ENCODE measurements around the gene NRBP1.

DNA sequence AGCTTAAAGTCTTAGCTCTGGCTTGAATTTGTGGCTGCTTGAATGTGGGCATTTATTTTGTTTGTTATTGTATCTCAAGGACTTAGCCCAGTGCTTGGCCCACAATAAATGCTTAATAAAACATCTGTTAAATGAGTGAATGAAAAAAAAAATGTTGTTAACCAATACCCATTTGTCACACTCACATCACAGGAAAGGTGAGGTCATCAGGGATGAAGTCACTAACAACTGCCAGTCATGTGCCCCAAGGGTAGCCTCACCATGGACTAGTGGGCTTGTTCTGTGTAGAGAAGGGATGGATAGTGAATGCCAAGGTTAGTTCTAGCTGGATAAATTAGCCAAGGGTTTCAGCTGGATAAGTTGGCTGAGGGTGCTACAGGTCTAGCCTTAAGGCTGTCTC, 3.0 kb downstream of the NRBP1 start:
- TF ChIP-seq POLR2AphosphoS5 (IDR thresholded peaks at IDR 0.05), result no peak
- TF ChIP-seq, protein P1, sequence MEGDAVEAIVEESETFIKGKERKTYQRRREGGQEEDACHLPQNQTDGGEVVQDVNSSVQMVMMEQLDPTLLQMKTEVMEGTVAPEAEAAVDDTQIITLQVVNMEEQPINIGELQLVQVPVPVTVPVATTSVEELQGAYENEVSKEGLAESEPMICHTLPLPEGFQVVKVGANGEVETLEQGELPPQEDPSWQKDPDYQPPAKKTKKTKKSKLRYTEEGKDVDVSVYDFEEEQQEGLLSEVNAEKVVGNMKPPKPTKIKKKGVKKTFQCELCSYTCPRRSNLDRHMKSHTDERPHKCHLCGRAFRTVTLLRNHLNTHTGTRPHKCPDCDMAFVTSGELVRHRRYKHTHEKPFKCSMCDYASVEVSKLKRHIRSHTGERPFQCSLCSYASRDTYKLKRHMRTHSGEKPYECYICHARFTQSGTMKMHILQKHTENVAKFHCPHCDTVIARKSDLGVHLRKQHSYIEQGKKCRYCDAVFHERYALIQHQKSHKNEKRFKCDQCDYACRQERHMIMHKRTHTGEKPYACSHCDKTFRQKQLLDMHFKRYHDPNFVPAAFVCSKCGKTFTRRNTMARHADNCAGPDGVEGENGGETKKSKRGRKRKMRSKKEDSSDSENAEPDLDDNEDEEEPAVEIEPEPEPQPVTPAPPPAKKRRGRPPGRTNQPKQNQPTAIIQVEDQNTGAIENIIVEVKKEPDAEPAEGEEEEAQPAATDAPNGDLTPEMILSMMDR (IDR thresholded peaks at IDR 0.05), result no peak

Measured in stomach (tissue), 4 donors.